Neutrophil (primary cell): ENCODE data around the gene UNC13C.

Experiments used
- H3K27ac ChIP-seq: fragments of 200-600 bp; sonication (generic); 2 replicates; pipeline ENCODE4 v1.5.1; 2016; ENCODE audit warnings: mild to moderate bottlenecking, moderate library complexity
- H3K27me3 ChIP-seq: fragments of 200-600 bp; sonication (generic); 2 replicates; pipeline ENCODE4 v1.6.0; 2016; ENCODE audit warnings: mild to moderate bottlenecking
- H3K36me3 ChIP-seq: fragments of 200-600 bp; sonication (generic); 2 replicates; pipeline ENCODE4 v1.5.1; 2017
- H3K4me1 ChIP-seq, 2 experiments: fragments of 200-600 bp in 1 of 2; sonication (generic) in 1 of 2; 1 replicate in 1 of 2; 2 replicates in 1 of 2; pipeline versions ENCODE4 v1.5.1 to v1.6.1; 2013 to 2016; ENCODE audit warnings: low read depth in 1 of 2, low read length in 1 of 2, mild to moderate bottlenecking in 1 of 2, moderate library complexity in 1 of 2; ENCODE audit not compliant: control insufficient read depth in 1 of 2, insufficient read depth in 1 of 2
- H3K4me3 ChIP-seq, 2 experiments: fragments of 200-600 bp in 1 of 2; sonication (generic) in 1 of 2; 1 replicate in 1 of 2; 2 replicates in 1 of 2; pipeline ENCODE4 v1.5.1; 2013 to 2016; ENCODE audit warnings: low read depth in 1 of 2, low read length in 1 of 2, mild to moderate bottlenecking in 1 of 2, moderate library complexity in 1 of 2
- H3K9me3 ChIP-seq: fragments of 200-600 bp; sonication (generic); 2 replicates; pipeline ENCODE4 v1.5.1; 2016
- CTCF ChIP-seq: fragments of 200-600 bp; sonication (generic); IDR thresholded peaks from 2 replicates; pipeline ENCODE4 v1.5.1; 2016; ENCODE audit warnings: antibody characterized with exemption

UNC13C gene

DNA sequence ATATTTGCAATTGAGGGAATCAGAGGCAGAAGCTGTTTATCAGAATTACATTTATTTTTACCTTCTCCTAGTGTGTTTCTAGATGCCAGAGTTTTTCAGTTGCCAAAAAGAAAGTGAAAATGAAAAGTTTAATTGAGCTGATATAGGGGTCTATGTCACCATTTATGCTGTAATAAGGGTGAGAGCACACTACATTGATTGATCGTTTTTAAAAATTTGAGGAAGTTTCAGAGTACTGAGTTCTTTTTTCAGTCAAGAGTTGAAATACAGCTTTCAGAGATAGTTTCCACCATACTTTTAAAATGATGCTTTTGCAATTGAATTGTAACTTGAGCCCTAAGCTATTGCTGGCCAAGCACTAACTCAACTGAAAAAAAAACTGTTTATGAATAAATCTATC, 326.9 kb downstream of the UNC13C start:
- Histone ChIP-seq H3K9me3 (no peaks in the 10 kb centered on the region), H3K4me1 (no peaks in the 10 kb centered on the region)
- TF ChIP-seq CTCF, result no peak

GRCh38 chr15:54307252-54307902, 329.1 kb downstream of the UNC13C start:
- Histone ChIP-seq H3K27me3 (no peaks in the 10 kb centered on the region), H3K36me3 (no peaks in the 10 kb centered on the region), H3K27ac (no peak overlapping the region), H3K4me3 (no peak overlapping the region), H3K4me1 (no peaks in the 10 kb centered on the region), H3K9me3 (no peaks in the 10 kb centered on the region)
- TF ChIP-seq CTCF, result no peak

More for the DNA sequence above, 326.9 kb downstream of the UNC13C start:
- no peaks in the 10 kb centered on the region for H3K36me3 ChIP-seq
- no peaks in the 10 kb centered on the region for H3K27me3 ChIP-seq
- no peak overlapping the region for H3K4me3 ChIP-seq
- no peak overlapping the region for H3K27ac ChIP-seq

- no peak overlapping the region for H3K27ac ChIP-seq
- H3K4me1 ChIP-seq, result no peaks in the 10 kb centered on the region
- no peaks in the 10 kb centered on the region for H3K9me3 ChIP-seq
- no peaks in the 10 kb centered on the region for H3K36me3 ChIP-seq
- no peak overlapping the region for H3K4me3 ChIP-seq
- H3K27me3 ChIP-seq, result no peaks in the 10 kb centered on the region
- no peak for TF ChIP-seq CTCF
Observed at GRCh38 chr15:54307926-54308325, 329.7 kb downstream of the UNC13C start.

DNA sequence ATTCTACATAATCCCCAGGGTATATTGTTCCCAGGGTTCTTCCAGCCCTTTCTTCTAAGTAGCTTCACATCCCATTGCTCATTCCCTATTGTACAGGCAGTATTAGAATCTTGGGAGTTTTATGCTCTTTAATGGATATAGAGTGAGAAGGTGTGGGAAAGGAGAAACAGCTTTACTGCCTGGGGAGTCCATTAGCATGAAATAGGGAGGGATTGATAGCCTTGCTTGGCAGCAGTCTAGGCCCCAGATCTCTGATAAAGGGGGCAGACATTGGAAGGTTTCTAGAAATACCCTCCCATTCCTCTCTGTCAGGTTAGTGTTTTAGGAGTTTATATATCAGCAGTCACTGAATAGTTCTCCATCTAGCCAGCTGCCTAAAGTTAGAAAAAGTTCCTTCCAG, 334.3 kb downstream of the UNC13C start:
- no peak for TF ChIP-seq CTCF
- no peak overlapping the region for H3K4me3 ChIP-seq
- H3K4me1 ChIP-seq, result no peaks in the 10 kb centered on the region
- H3K36me3 ChIP-seq, result no peaks in the 10 kb centered on the region
- no peaks in the 10 kb centered on the region for H3K27me3 ChIP-seq
- H3K27ac ChIP-seq, result no peak overlapping the region
- no peaks in the 10 kb centered on the region for H3K9me3 ChIP-seq

- Histone ChIP-seq H3K4me3 (no peak overlapping the region), H3K36me3 (no peaks in the 10 kb centered on the region), H3K9me3 (no peaks in the 10 kb centered on the region), H3K4me1 (no peaks in the 10 kb centered on the region), H3K27ac (no peak overlapping the region), H3K27me3 (no peaks in the 10 kb centered on the region)
- TF ChIP-seq CTCF, result no peak
Observed at GRCh38 chr15:54321426-54321825, 343.2 kb downstream of the UNC13C start.

DNA sequence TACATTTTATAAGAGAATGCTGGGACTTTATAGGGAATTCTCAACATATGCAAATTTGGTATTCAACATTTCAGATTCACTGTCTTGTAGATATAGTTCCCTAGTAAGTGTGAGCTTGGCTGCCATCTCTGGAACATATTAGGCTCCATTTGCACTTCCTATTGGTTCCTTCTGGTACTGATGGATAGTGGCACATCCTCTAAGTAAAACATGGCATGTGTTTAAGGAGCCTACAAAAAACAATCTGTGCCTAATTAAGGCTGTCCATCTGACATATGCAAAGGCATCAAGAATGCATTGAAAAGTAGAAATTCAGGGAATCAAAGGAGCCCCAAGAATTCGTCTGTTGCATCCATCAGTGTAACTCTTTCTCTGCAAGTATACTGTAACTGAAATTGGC, 344.1 kb downstream of the UNC13C start:
- Histone ChIP-seq H3K36me3 (no peaks in the 10 kb centered on the region), H3K27me3 (no peaks in the 10 kb centered on the region), H3K4me1 (no peaks in the 10 kb centered on the region), H3K9me3 (no peaks in the 10 kb centered on the region), H3K4me3 (no peak overlapping the region), H3K27ac (no peak overlapping the region)
- TF ChIP-seq CTCF, result no peak
